ENCODE results near the gene MAP3K8. TPM values are rescaled to one million over a fixed set of nuclear protein-coding genes. Genes with fewer than 3 reads are reported as not detected.
A peak's percentile ranks its signal among the peaks of the same experiment; 100 is the strongest.

MAP3K8 gene
- total RNA-seq, 1 donor from 2014 or later: 33.7 TPM

DNA sequence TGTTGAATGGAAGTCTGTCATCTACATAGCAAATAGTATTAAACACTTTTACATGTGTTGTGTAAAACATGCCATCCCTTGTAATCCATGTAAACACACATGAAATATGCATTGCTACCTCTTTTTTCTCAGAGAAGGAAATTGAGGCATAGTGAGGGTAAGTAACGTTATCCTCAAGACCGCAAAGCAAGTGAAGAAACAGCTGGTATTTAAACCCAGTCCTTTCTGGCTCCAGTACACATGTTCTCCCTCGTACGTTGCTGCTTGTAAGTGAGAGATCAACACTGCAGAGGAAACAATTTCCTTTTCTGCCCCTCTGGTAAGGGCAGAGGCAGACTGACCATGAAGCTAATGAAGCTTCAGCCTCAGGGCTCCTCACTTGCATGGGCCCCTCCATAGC is 28.5 kb downstream of the MAP3K8 start:
- Histone ChIP-seq H3K36me3 (peaks cover 54% of the 10 kb centered on the region), H3K27ac (no peak overlapping the region), H3K9me3 (no peaks in the 10 kb centered on the region), H3K4me1 (peaks cover 14% of the 10 kb centered on the region), H3K4me3 (no peak overlapping the region), H3K27me3 (no peaks in the 10 kb centered on the region)
- ATAC-seq (no peak), DNase-seq (no peak)
- TF ChIP-seq, protein P1, sequence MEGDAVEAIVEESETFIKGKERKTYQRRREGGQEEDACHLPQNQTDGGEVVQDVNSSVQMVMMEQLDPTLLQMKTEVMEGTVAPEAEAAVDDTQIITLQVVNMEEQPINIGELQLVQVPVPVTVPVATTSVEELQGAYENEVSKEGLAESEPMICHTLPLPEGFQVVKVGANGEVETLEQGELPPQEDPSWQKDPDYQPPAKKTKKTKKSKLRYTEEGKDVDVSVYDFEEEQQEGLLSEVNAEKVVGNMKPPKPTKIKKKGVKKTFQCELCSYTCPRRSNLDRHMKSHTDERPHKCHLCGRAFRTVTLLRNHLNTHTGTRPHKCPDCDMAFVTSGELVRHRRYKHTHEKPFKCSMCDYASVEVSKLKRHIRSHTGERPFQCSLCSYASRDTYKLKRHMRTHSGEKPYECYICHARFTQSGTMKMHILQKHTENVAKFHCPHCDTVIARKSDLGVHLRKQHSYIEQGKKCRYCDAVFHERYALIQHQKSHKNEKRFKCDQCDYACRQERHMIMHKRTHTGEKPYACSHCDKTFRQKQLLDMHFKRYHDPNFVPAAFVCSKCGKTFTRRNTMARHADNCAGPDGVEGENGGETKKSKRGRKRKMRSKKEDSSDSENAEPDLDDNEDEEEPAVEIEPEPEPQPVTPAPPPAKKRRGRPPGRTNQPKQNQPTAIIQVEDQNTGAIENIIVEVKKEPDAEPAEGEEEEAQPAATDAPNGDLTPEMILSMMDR (IDR thresholded peaks at IDR 0.05): no peak
- intact Hi-C loops (cut with DNase I): no loop called here

DNA sequence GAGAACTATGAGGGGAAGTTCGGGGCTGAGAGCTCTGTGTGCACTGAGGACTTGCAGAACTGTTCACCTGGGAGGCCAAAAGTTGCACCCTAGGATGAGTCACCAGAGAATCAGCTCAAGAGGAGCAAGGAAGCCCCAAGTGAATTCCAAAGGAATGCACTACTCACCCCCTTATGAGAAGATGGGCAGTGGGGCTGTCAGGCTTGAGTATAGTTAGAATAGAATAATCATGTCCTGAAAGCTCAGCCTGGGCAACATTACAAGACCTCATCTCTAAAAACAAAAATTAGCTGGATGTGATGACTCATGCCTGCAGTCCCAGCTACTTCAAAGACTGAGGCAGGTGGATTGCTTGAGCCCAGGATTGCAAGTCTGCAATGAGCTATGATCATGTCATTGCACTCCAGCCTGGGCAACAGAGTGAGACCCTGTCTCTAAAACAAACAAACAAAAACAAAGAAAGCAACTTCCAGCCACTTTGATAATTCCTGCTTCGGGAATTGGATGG is 30.0 kb downstream of the MAP3K8 start:
- no peak overlapping the region for H3K27ac ChIP-seq
- TF ChIP-seq, protein P1 (IDR thresholded peaks at IDR 0.05): no peak

DNA sequence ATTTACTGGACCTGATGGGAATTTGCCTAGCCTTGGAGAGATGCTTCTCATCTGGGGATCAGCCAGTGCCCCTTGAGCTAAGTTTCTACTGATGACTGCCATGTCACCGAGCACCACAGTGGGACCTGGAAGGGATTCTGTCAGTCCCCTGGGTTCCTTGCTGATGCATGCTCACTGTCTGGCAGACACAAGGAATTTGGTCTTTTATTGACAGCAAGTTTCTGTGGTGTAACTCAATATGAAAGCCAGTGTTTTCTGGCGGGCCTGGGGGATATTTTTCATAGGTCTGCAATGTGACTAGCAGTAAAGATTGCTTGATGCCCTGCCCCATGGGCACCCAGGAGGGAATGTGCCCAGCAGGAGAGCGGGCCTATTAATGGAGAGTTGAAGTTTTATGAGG is 30.7 kb downstream of the MAP3K8 start:
- ATAC-seq (no peak), DNase-seq (no peak)
- TF ChIP-seq, protein P1 (IDR thresholded peaks at IDR 0.05): no peak
- H3K27me3 ChIP-seq: no peaks in the 10 kb centered on the region
- intact Hi-C loops (cut with DNase I): no loop called here
- no peak overlapping the region for H3K27ac ChIP-seq
- H3K4me3 ChIP-seq: no peak overlapping the region
- no peaks in the 10 kb centered on the region for H3K9me3 ChIP-seq
- peaks cover 32% of the 10 kb centered on the region for H3K36me3 ChIP-seq
- H3K4me1 ChIP-seq: peaks cover 4% of the 10 kb centered on the region

More for the DNA sequence above, 30.0 kb downstream of the MAP3K8 start:
- Histone ChIP-seq H3K27me3 (no peaks in the 10 kb centered on the region), H3K36me3 (peaks cover 39% of the 10 kb centered on the region), H3K9me3 (no peaks in the 10 kb centered on the region), H3K4me3 (no peak overlapping the region), H3K4me1 (peaks cover 7% of the 10 kb centered on the region)
- intact Hi-C loops (cut with DNase I): no loop called here
- DNase-seq (no peak), ATAC-seq (no peak)

DNA sequence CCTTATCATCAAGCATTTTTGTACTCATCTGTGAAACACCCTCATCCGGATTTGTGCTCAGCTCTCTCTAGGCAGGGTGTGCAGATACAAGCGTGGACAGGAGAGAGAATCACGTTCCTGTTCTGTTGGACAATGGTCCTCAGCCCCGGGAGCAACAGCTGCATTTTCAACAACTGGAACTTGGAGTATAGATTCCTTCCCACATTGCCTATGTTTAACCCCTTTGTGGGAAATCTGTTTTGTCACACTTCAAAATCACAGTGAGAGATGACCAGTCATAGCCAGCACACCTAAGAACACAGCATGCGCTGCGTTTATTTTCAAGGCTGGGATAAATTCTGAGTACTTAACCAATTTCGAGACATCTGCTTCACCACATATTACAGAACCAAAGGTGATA is 32.5 kb downstream of the MAP3K8 start:
- H3K4me1 ChIP-seq: no peaks in the 10 kb centered on the region
- H3K4me3 ChIP-seq: no peak overlapping the region
- no peaks in the 10 kb centered on the region for H3K27me3 ChIP-seq
- DNase-seq (no peak), ATAC-seq (no peak)
- TF ChIP-seq, protein P1 (IDR thresholded peaks at IDR 0.05): no peak
- H3K9me3 ChIP-seq: no peaks in the 10 kb centered on the region
- intact Hi-C loops (cut with DNase I): no loop called here
- H3K27ac ChIP-seq: no peak overlapping the region
- peaks cover 14% of the 10 kb centered on the region for H3K36me3 ChIP-seq

DNA sequence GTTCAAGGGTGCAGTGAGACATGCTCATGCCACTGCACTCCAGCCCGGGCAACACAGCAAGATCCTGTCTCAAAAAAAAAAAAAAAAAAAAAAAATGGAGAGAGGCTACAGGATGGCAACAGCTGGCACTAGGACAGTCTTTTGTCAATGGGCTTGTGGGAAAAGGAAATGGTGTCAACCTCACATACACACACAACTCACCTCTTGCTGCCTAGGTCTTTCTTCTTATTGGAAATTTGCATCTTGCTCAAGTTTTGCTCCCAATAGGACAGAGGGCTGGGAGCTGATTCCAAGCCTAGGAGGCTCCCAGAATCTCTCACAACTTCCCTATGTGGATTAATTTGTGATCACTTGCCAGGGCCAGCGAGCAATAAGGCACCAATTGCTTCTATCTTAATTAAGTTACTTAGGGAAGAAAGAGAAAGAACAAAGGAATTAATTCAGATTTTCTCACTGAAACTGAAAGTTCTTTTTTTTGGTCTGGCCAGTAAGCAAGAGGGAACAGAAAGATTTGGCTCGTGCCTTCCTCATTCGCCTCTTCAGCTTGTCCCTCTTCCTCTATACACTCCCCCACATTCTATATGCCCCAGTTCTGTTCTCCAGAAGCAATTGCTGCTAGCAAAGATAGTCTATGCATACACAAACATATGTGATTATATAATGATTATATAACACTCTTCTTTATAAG is 33.8 kb downstream of the MAP3K8 start:
- no peak overlapping the region for H3K4me3 ChIP-seq
- TF ChIP-seq, protein P1 (IDR thresholded peaks at IDR 0.05): no peak
- no peak overlapping the region for H3K27ac ChIP-seq
- DNase-seq (no peak), ATAC-seq (peak; percentile 82)
- H3K36me3 ChIP-seq: peaks cover 1% of the 10 kb centered on the region
- no peaks in the 10 kb centered on the region for H3K27me3 ChIP-seq
- H3K9me3 ChIP-seq: no peaks in the 10 kb centered on the region
- intact Hi-C loops (cut with DNase I): no loop called here
- no peaks in the 10 kb centered on the region for H3K4me1 ChIP-seq

Measured in upper lobe of right lung (tissue), 1 donor.